PFSK-1 (cell line): Measurements from ENCODE around the gene MED15.

Experiments
- FOXP2 ChIP-seq: optimal IDR thresholded peaks from 2 replicates; pipeline ENCODE3; 2011; ENCODE audit warnings: borderline replicate concordance, control low read depth, inconsistent platforms; ENCODE audit not compliant: insufficient read depth; ENCODE audit errors: extremely low read length, extremely low read depth
- POLR2AphosphoS5 ChIP-seq: IDR thresholded peaks from 2 replicates; pipeline ENCODE4 v1.6.1; 2012; ENCODE audit warnings: low read depth, mild to moderate bottlenecking, control low read depth, low read length, moderate library complexity
- REST ChIP-seq, 2 experiments: IDR thresholded peaks; 2 replicates each; pipeline versions ENCODE4 v1.6.1 to v1.8.0; 2011 to 2012; ENCODE audit warnings: low read depth in 2 of 2, low read length in 2 of 2, control low read depth in 1 of 2, inconsistent platforms in 1 of 2, mild to moderate bottlenecking in 1 of 2, moderate library complexity in 1 of 2; ENCODE audit not compliant: insufficient read depth in 1 of 2
- SIN3A ChIP-seq: IDR thresholded peaks from 2 replicates; pipeline ENCODE4 v1.6.1; 2012; ENCODE audit warnings: mild to moderate bottlenecking, low read length, moderate library complexity, borderline replicate concordance; ENCODE audit not compliant: insufficient read depth
- TAF1 ChIP-seq: IDR thresholded peaks from 2 replicates; pipeline ENCODE4 v1.6.1; 2012; ENCODE audit warnings: low read length, control low read depth, borderline replicate concordance; ENCODE audit not compliant: insufficient read depth

The MED15 gene

DNA sequence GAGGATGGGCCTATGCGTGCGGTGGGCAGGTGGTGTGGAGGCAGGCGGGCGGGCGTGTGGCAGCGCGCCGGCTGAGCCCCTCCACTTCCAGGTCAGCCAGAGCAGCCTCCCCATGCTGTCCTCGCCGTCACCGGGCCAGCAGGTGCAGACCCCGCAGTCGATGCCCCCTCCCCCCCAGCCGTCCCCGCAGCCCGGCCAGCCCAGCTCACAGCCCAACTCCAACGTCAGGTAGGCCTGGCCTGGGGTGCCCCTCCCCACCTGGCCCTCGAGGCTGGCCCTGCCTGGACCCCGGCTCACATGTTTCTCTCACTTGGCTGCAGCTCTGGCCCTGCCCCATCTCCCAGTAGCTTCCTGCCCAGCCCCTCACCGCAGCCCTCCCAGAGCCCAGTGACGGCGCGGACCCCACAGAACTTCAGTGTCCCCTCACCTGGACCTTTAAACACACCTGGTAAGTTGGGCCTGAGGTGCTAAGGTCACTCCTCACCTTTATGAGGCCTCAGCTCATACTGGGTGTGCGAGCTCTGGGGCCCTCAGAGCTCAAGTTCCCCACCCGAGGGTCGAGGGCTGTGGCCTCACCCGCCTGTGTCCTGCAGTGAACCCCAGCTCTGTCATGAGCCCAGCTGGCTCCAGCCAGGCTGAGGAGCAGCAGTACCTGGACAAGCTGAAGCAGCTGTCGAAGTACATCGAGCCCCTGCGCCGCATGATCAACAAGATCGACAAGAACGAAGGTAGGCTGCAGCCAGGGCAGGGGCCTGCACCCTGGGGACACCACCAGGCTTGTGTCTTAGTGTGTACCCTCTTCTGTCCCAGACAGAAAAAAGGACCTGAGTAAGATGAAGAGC is 75.3 kb downstream of the MED15 start:
- TF ChIP-seq REST (IDR thresholded peaks at IDR 0.05; ENCODE audit: insufficient read depth in 1 of 2, low read depth in 2 of 2, low read length in 2 of 2) (no peak), POLR2AphosphoS5 (no peak), FOXP2 (no peak), SIN3A (no peak), TAF1 (no peak)

- TF ChIP-seq REST (IDR thresholded peaks at IDR 0.05; ENCODE audit: insufficient read depth in 1 of 2, low read depth in 2 of 2, low read length in 2 of 2): no peak
- no peak for TF ChIP-seq TAF1
- no peak for TF ChIP-seq POLR2AphosphoS5
- TF ChIP-seq SIN3A: no peak
- no peak for TF ChIP-seq FOXP2
Observed at GRCh38 chr22:20583471-20583922, 76.1 kb downstream of the MED15 start.

DNA sequence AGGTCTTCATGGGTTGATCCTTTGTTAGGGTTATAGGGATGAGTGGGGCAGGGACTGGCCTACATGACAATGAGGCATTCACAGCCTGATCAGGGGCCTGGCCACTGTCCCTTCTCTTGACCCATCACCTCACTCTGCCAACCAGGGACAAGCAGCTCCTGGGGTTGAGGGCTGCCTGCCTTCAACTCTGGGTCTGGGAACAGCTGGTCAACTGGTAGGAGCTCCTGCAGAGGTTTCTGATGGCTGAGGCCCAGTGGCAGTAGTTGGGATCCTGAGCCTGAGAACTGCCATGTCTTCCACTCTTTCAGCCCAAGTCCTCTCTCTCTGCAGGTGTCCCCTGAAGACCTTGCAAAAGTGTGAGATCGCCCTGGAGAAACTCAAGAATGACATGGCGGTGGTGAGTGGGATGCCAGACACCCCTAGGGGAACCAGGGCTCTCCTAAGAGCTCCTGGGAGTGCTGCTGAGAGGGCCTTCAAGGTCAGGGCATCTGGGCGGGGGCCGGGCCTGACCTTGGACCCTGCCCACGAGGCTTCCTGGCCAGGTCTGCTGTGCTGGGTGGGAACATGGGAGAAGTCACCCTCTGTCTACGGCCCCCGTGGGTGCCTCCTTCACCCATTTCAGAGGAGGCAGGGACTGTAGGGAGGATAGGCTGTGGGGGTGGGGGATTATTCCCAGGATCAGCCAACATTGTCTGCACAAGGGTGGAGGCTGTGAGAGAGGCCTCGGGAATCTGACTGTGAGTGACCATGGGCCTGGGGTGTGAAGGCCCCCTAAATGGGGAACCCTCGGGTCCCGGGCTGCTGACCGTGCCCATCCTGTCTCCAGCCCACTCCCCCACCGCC is 76.8 kb downstream of the MED15 start:
- TF ChIP-seq REST (IDR thresholded peaks at IDR 0.05; ENCODE audit: insufficient read depth in 1 of 2, low read depth in 2 of 2, low read length in 2 of 2): no peak
- no peak for TF ChIP-seq POLR2AphosphoS5
- TF ChIP-seq FOXP2: no peak
- TF ChIP-seq SIN3A: no peak
- no peak for TF ChIP-seq TAF1

GRCh38 chr22:20584872-20585638 is 77.6 kb downstream of the MED15 start:
- TF ChIP-seq SIN3A (no peak), FOXP2 (no peak), POLR2AphosphoS5 (no peak), REST (IDR thresholded peaks at IDR 0.05; ENCODE audit: insufficient read depth in 1 of 2, low read depth in 2 of 2, low read length in 2 of 2) (no peak)
